GM12892 (cell line): Measurements from ENCODE around the gene VGLL2.

Experiments
- POLR2A ChIP-seq: IDR thresholded peaks from 2 replicates; pipeline ENCODE4 v1.6.1; 2011; ENCODE audit warnings: low read depth, low read length, control low read depth
- TAF1 ChIP-seq: IDR thresholded peaks from 2 replicates; pipeline ENCODE4 v1.6.1; 2011; ENCODE audit warnings: low read depth, mild to moderate bottlenecking, control low read depth, low read length, borderline replicate concordance

DNA sequence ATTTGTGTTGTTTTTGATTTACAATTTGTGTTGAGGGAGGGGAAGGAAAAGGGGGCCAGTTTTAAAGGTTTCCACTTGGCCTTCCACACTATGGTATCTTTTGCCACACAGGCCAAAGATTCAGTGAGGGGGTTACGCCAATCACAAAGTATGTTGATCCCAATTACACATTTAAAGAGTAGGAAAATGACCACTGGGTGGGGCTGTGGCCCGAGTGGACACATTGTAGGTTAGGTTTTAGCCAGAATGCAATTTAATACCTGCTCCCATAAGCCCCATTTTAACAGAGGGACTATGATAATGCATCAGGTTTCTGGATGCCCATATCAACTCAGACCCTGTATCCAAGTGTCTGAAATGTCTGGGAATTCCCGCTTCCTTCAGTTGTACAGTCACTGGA, 15.6 kb downstream of the VGLL2 start:
- TF ChIP-seq POLR2A (no peak), TAF1 (no peak)
